HG03103 (cell line): ENCODE results near the gene NUAK1.

Experiments used
- ATAC-seq: cut with Tn5 transposase; IDR thresholded peaks from one replicate; pipeline ENCODE4 v1.9.1; 2021; ENCODE audit warnings: low read depth; ENCODE audit not compliant: unreplicated experiment

The NUAK1 gene

DNA sequence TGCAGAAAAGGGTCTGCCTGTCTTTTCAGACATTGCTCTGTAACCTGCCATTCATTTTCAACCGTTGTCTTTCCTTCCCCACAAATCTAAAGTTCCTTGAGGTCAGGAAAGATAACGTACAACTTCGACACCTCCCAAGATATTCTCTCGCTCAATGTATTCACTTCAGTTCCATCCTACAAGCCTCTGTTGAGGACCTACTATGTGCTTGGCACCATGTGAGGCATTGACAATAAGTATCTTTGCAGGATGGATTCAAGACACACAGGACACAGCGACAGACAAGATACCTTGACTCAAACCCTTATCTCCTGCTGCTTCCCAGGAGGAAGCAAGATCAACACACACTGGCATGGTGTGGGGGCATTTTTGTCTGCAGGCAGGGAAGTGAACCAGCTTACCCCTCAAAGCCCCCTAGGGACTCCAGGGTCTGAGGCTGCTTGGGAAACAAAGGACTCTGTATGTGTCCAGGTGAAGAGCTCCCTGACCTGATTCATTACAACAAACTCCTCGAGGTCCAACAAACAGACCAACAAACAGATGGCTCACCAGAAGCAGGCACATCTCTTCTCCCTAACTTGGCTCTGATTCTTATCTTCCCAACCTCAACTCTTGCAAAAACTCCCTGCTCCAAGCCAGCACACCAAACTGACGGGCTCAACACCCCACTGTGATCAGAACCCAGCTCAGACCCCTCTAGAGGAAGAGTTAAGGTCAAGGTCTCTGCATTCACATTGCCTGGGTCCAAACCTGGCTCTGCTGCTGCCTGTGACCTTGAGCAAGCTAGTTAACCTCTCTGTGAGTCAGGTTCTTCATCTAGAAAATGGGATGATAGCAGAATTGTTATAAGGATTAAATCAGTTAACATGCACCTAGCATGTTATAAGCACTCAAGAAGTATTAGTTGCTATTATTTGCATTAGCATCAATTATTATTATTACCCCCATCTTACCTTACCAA lies 6.3 kb downstream of the NUAK1 start:
- no peak for ATAC-seq

DNA sequence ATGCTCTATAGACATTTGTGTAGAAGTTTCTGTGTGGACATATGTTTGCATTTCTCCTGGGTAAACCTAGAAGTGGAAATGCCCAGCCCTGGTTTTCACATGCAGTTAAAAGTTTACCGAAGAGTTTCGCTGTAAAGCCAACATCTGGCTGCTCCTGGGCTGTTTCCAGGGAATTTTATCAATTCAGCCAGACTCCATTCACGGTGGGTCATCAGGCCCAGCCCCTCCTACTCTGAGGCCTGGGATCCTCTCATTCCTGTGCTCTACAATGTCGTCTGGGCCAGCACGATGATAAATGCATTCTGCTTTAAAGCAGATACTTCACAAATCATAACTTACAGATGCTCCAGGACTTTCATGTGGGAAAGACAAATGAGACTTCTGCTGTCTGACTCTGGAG lies 7.1 kb downstream of the NUAK1 start:
- ATAC-seq, result no peak

DNA sequence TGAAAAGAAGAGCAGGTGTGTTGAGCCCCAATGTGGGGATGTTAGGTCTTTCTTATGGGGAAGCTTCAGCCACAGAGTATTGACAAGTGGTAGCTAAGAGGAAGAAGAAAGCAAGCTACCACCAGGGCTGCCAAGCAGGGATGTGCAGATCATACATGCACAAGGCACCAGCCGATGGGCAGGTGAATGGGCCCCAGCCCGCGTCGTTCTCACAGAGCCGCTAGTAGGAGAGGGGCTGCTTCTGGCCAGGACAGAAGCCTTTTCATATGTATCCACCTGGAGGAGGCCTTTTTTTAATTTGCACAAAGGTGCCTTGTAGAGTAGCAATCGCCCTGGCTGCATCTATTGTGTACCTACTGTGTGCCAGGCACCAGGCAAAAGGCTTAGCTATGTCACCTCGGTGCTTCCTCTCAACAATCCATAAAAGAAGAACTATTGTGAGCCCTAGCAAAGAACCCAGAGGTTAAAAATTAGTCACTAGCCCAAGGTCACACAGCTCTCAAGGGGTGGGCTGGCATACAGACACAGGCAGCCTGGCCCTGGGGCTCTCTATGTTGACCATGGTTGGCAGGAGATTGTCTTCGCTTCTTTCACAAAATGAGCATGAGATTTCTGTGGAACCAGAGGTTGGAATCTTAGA lies 8.2 kb downstream of the NUAK1 start:
- no peak for ATAC-seq

DNA sequence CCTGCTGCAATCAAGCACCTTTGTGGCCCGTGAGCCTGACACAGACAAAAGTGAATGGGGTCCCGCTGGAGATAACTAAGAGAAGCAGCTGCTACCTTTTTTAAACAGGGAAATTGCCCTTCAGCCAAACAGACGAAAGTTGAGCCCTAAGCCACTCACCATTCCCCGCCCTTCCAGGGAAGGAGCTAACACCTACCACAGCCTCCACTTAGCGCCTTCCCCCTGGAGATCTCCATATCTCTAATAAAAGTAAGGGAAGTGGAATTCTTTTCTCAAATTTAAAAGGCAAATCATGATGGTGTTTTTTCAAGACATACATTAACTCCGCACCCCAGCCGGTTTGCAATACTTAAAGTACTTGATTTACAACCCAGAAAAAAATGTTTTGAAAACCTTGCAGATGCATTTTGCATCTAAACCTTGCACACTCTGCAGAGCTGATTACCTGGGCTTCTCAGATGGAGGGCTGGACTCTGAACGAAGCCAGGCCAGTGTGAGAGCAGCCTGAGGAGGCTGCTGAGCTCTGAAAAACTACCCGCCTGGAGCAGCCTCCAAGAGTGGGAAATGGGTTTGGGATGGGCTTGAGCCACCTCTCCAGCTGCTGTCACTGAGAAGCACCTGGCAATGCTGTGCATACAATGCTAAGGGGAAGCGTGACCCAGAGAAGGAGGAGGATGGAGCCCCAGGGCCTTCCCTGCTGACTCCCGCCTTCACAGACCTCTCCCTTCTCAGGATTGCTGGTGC lies 10.0 kb downstream of the NUAK1 start:
- ATAC-seq, result no peak

- ATAC-seq, result no peak
Measured at GRCh38 chr12:106127338-106128126, 11.2 kb downstream of the NUAK1 start.

DNA sequence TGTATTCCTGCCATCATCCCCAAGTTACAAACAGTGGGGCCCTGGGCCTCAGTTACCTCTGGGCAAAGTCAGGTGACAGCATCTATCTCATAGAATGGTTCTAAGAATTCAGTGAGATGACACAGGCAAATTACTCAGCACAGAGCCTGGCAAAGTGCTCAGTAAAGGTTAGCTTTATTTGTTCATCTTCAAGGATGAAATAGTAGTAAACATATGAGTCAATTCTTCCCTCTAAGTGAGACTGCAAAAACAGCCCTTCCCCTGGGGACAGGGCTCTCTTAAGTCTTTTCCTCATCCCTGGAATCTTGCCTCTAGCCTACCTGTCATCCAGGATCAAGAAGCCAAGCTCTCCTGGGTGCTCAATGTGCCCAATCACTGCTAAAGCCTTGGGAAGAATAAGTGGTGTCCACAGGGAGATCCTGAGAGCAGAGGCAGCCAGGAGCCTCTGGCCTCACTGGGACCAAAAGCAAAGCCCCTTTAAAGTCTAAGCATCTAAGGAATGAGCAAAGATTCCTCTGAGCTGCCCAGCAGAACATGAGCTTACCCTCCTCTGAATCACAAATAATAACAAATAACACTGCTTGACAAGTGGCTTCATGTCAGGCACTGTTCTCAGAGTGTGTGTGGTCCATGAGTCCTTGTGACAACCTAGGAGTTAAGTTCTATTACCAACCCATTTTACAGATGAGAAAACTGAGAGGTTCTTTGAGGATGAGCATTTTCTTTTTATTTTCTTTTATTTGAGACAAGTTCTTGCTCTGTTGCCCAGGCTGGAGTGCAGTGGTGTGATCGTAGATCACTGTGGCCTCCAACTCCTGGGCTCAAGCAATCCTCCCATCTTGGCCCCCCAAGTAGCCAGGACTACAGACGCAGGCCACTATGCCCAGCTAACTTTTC lies 12.1 kb downstream of the NUAK1 start:
- ATAC-seq, result no peak

DNA sequence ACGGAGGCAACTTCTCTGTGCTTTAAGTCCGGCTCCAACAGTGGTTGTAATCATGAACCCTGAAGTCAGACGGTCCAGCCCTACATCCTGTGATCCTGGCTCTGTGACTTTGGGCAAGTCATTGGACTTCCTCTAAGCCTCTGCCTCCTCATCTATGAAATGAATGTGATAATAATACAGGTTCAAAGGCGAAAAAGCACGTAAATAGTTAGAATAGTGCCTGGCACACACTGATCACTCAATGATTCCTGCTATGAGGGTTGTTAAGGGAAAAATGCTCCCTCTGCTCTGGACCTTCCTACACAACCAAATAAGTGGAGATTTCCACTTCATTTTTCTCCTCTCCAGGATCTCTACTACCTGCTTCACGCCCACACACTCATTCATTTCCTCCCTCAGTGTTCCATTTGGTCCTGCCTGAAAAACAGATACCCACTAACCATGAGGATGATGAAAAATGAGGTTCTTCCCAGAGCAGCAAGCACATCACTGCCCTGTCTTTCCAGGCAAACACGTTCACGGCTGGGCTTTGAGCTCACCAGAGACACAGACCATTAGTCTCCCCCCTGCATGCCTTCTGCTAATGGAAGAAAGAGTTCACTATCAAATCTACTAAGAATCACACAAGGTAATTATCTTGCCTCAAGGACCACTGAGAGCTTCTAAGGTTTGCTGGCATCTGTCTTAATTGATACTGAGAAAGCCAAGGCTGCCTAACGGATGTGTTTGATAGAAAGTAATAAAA lies 13.2 kb downstream of the NUAK1 start:
- ATAC-seq, result no peak

DNA sequence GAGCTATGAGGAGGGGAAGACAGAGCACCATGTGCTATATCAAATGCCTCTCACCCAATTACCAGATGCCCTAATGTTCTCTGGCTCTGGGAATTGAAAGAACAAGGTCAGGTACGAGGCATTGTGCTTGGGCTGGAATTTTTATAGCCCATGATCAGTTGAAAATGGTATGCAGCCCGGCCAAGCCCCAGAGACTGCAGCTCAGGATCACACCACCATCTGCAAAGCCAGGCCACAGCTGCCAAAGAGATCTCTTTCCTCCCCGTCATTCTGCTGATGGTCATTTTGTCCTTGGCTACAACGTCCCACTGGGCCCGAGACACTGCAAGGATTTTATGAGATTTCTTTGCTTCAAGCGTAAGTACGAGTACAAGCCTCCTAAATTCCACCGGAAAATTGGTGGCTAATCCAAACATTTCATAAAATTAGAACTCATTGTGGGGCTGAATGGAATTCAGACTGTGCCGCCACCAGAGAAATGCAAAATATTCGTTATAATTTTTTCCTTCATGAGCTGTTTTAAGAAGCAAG lies 15.1 kb downstream of the NUAK1 start:
- ATAC-seq, result no peak

GRCh38 chr12:106123110-106123509 lies 15.6 kb downstream of the NUAK1 start:
- ATAC-seq, result no peak

GRCh38 chr12:106122004-106122403 lies 16.8 kb downstream of the NUAK1 start:
- no peak for ATAC-seq

- no peak for ATAC-seq
Measured at GRCh38 chr12:106120519-106121105, 18.1 kb downstream of the NUAK1 start.

DNA sequence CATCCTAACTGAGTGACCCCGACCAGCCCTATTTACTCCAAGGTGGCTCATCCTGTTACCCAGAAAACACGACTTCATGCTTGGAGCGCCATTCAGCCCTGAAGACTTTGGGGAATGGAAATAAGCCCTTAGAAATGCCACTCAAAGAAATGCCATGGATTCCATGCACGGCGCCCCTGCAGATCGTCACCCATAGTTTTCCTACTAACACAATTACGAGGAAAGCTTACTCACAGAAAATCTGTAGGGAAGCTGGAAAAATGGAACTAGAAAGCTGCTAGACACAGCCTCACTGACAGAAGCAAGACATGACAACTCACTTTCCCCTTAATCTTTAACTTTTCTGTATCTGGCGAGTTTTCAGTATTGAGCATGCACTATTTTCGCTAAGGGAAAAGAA lies 19.5 kb downstream of the NUAK1 start:
- ATAC-seq, result no peak

DNA sequence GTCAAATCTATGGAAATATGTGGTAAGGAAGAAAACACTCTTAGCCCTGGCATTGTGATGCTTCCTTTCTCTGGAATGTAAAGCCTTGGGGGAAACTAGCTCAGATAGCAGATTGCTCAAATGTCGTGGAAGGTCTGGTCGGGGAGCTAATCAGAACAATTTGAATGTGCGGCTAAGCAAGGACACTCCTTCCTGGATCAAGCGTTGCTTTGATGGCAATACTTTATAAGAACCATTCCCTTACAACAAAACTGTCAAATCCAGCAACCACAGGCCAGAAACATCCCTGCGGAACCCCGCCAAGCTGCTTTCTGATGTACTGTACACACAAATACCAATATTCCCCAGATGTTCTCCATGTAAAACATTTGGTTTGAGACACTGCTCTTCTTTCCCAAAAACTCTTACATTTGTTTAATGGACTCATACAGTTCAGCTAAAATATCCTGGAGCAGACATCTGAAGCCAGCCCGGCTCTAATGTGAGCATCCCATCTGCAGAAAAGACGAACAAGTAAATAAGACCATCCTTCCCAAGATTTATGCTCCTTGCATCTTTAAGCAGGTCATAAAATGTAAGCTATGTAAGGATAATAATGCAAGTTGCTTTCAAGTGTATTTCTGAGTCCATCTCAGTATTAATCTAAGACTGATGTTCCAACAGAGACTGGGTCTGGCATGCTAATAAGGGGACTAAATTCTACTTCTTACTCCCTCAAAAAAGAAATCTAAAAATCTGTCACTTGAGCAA lies 20.2 kb downstream of the NUAK1 start:
- no peak for ATAC-seq

DNA sequence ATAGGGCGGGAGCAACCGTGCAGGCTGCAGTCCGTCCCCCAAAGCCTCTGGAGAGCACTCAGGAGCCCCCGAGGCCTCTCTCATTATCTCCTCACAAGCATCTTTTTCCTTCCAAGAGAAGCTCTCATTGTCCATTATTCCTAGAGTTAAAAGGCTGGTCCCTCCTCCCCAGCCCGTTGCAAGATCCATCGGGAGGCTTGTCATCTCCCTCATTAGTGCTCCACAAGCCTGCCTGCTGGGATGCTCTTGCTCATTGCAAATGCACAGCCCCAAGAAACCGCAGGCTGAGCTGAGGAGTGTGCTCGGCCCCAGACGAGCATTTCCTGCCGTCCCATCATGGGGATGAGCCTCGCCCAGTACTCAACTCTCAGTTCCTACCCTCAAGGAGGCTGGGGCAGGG lies 23.3 kb downstream of the NUAK1 start:
- ATAC-seq, result no peak

GRCh38 chr12:106114447-106115068 lies 24.2 kb downstream of the NUAK1 start:
- no peak for ATAC-seq

DNA sequence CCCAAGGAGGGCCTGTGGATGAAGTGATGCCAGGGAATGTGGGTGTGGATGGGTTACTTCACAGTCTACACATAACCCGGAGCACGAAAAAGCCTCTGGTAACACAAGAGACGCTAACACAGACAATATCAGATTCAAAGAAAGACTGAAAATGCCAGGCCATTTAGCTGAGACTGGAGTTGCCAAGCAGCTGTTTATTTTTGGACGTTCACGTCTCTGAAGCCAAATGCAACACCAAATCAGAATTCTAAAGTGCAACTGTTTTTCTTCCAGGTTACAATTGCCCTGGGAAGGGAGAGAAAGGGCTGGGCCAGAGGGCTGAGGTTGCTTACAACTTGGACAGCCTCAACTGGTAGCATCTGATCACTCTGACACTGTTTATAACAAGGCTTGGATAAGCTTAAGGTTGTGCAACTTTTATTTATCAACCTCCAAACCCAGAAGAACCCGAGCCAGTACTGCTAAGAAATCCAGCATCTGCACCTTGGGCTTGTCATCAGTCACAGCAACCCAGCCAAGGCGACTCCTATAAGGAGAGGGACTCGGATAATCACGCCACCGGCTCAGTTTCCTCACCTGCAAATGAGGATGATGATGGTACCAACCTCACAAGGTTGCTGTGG lies 24.8 kb downstream of the NUAK1 start:
- no peak for ATAC-seq

DNA sequence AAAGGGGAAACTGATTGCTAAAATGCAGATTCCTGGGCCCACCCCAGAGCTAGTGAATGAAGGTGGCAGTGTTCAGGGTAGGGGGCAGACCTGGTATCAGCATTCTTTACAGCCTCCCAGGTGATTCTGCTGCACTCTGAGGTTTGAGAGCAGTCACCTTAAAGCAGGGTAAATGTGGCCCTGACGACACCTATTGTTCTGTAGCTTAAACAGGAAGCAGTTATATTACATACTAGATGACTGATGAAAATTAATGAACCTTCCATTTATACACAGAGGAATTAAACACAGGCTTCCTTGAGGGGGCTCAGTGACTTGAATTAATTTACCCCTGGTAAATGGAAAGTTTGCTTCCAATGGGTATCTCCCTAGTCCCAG lies 25.3 kb downstream of the NUAK1 start:
- ATAC-seq, result no peak
